GM12874 (cell line): Measurements from ENCODE around the gene RAD21L1.

Experiments used
- TF ChIP-seq, protein P1 (sequence below): IDR thresholded peaks from 2 replicates; pipeline ENCODE4 v1.5.1; 2011; ENCODE audit warnings: low read depth, mild to moderate bottlenecking, control low read depth, low read length, moderate library complexity; ENCODE audit not compliant: insufficient read depth

RAD21L1 gene

DNA sequence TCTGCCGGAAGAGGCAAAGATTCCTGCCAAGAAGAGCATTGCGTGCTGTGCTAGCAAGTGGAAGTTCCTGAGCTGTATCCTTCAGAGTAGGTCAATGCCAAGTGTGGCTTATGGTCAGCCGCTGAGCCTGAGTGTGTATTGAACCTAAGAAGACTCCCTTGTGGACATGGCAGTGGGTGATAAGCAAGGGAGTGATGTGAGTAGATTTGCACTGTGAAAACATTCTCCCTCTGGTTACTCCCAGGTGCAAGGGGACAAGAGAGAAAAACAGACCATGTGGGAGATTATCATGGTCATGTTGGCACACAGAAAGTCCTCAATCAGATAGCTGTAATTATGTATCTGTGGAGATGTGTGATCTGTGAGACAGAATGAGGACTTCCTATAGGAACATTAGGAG, 35.0 kb upstream of the RAD21L1 start:
- TF ChIP-seq, protein P1, sequence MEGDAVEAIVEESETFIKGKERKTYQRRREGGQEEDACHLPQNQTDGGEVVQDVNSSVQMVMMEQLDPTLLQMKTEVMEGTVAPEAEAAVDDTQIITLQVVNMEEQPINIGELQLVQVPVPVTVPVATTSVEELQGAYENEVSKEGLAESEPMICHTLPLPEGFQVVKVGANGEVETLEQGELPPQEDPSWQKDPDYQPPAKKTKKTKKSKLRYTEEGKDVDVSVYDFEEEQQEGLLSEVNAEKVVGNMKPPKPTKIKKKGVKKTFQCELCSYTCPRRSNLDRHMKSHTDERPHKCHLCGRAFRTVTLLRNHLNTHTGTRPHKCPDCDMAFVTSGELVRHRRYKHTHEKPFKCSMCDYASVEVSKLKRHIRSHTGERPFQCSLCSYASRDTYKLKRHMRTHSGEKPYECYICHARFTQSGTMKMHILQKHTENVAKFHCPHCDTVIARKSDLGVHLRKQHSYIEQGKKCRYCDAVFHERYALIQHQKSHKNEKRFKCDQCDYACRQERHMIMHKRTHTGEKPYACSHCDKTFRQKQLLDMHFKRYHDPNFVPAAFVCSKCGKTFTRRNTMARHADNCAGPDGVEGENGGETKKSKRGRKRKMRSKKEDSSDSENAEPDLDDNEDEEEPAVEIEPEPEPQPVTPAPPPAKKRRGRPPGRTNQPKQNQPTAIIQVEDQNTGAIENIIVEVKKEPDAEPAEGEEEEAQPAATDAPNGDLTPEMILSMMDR: no peak

GRCh38 chr20:1191299-1191698, 34.5 kb upstream of the RAD21L1 start:
- TF ChIP-seq, protein P1: no peak

DNA sequence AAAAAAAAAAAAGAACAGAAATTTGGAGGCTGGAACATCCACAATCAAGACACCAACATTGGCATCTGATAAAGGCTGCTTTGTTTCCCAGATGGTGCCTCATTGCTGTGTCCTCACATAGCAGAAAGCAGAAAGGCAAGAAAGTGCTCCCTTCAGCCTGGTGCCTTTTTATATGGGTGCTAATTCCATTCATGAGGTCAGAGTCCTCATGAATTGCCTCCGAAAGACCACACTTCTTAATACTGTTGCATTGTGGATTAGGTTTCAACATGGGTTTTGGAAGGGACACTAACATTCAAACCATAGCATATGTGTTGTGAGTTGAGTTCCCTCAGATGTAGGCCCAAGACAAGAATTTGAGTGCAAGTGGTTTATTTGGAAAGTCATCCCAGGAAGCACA, 30.6 kb upstream of the RAD21L1 start:
- TF ChIP-seq, protein P1: no peak

- TF ChIP-seq, protein P1: no peak
Measured at GRCh38 chr20:1196634-1197033, 29.2 kb upstream of the RAD21L1 start.

- TF ChIP-seq, protein P1: no peak
Measured at GRCh38 chr20:1197801-1198200, 28.0 kb upstream of the RAD21L1 start.

DNA sequence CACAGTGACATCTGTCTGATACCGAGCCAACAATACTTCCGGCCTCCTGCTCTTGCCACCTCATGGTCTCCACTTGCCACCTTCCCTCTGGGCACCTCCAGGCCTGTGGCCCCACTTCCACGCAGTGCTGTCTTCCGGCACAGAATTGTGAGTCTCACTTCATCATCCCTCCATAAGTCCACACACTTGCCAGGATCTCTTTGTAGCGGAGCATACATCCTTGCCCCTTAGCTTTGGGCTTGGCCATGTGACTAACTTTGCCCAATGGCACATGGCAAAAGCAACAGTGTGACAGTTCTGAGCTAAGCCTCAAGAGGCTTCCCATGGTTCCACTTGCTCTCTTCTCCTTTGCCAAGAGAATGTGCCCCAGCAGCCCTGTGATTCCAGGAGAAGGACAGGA, 27.1 kb upstream of the RAD21L1 start:
- TF ChIP-seq, protein P1: no peak

DNA sequence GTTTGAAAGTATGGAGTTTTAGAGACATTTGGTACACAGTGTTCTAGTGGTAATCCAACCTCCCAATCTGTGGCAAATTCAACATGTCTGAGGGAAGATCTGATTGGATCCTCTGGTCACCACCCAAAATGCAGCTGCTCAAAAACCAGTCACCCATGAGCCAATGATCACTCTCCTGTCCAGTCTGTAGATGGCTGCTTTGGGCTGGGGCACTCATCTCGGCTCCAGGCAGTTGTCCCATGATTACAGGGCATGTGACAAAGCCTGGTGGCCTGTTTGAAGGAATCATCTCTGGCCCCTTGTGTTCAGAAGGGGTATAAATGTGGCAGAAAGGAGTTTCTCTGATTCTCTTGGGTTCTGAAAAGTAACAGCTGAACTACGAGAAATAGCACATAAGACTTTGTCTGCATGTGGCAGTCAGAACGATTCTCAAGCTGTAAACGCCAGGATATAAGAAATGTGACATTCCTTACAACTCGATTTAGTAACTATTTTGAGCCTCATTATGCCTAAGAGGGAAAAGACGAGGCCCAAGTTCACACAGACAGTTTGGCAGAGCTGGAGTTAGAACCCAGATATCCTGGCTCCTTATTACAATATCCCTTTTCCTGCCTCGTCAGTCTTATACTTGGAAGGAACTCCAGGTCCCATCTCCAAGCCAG, 26.5 kb upstream of the RAD21L1 start:
- TF ChIP-seq, protein P1: no peak

- TF ChIP-seq, protein P1: no peak
Measured at GRCh38 chr20:1199964-1200363, 25.9 kb upstream of the RAD21L1 start.
